ENCODE data around the gene SETD1B.

Gene SETD1B

DNA sequence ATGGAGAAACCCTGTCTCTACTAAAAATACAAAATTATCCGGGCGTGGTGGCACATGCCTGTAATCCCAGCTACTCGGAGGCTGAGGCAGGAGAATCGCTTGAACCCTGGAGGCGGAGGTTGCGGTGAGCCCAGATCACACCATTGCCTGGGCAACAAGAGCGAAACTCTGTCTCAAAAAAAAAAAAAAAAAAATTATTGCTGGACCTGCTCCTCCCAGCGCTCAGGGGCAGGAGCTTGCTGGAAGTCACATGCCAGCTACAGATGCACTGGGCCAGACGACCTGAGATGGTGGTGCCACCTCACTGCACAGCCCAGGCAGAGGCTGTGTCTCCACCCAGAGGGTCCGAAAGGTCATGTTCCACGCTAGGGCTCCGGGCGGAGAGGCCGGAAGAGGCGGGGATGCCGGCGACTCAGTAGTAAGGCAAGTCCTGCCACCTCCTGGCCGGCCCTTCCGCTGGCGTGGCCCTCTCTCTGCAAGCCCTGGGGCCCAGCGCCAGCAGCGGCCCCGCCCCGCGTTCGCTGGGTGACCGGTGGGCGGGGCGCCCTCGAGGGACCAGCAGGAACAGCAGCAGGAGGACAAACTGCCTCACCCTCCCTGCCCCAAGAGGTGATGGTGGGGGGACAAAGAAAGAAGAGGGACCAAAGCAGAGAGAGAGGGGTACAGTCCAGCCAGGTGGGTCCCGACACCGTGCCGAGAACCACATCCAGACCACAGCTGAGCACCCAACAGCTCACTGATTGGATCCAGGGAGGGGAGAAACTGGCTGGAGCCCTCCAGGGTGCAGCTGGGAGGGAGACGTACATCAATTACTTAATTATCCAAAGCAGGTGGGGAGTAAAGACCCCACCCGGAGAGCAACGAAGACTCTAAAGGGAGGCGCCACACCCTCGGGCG lies 6.7 kb upstream of the SETD1B start:
- no peak for DNase-seq

DNA sequence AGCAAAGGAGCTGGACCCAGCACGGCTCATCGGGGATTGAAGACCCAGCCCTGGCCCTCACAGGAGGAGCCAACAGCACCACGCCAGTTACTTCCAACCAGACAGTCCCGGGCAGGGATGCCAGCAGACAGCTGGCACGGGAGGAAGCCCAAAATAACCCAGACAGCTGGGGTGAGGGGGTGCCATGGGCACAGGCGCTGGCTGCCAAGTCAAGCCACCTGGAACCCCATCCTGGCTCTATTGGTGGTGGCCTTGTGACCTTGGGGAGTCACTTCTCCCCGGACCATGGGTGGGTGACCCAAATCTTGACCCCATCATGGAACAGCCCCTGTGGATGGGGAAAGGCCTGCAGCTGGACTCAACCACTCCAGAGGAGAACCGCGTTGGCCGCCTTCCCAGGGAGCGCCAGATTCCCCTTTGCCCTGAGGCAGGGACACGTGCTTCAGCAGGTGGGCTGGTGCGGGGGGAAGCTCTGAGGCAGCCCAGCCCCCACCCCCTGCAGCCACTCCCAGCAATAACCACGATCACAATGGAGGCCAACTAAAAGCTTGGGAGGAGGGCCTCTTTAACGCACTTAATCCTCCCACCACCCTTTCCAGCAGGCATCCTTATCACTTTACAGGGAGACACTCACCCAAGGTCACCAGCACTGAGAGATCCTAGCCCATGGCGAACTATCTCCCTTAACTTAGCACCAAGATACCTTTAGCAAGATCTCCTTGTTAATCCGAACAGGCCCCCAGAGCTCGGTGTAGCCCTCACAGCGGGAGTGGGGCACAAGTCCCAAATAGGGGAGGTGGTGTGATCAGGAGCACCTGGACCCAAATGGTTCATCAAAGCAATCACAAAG lies 5.6 kb upstream of the SETD1B start:
- no peak for DNase-seq

DNA sequence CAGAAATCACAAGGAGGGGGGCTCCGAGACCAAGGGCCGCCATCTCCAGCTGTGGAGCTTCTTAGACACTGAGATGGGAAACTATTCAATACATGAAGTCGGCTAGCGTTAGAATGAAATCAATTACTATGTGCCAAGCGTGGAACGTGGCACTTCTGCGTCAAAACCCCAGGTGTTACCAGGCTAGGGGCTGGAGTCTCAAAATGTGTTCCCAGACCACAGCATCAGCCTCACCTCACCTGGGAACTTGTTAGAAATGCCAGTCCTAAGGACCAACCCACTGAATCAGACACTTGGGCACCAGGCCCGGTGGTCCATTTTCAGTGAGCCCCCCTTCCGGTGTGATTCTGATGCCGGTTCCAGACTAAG lies 5.0 kb upstream of the SETD1B start:
- DNase-seq = no peak

DNA sequence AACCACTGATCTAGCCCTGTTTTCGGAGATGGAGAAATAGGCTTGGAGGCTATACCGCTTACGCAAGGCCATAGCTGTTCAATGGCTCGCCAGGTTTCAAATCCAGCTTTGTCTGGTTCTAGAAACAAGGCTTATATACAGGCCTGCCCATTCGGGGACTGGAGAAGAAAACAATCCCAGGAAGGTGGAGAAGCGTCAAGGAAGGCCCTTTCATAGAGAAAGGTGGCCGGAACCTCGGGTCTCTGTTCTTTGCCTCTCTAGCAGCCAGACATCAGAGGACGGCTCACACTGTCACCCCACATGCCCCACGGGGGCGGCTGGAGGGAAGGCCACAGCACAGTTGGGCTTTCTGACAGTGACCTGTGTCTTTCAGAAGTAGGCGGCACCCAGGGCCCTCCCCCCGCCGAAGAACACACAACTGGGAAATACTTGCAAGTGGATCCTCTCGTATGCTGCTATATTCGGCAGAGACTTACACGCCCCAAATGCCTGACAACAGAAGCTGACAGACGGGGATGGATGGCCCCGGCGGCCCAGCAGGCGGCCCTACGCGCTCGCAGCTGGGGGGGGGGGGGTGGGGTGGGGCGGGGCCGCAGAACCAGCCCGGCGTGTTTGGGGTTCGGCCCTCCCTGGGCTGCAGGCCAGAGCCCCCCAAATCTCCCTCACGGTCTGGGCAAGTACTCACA lies 4.5 kb upstream of the SETD1B start:
- DNase-seq = no peak

DNA sequence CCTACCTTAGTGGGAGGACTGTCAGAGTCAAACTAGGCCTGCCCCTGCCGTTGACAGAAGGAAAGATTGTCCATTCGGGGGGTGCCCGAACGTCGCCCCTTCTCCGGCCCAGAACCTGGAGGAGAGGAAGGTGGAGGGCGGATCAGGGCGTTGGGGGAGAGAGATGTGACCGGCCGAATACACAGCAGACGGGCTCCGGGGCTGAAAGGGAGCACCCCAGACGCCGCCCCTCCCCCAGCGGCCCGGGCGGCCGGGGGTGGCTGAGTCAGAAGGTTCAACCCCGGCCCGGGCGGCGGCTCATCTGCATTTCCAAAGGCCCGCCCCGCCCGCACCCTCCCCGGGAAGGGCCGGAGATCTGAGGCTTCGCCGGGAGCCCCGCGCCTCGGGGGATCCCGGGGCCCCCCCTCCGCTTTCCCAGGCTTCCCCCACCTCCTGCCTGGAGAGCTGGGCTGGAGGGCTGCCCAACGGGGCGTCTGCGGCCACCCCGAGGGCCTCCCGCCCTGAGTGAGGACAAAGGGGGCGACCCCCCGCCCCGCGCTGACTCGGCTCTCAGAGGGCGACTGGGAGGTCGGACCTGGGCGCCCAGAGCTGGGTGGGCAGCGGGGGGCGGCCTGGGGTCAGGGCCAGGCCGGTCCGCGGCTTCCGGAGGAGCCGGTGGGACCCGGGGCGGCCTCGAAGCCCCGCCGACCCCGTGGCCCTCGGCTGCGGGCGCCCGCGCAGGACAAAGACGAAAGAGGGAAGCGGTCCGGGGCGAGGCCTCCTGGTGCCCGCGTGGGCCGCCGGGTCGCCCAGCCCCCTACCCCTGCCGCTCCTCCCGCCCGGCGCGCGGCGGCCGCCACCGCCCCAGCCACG lies 3.7 kb upstream of the SETD1B start:
- DNase-seq = peak; percentile 70

DNA sequence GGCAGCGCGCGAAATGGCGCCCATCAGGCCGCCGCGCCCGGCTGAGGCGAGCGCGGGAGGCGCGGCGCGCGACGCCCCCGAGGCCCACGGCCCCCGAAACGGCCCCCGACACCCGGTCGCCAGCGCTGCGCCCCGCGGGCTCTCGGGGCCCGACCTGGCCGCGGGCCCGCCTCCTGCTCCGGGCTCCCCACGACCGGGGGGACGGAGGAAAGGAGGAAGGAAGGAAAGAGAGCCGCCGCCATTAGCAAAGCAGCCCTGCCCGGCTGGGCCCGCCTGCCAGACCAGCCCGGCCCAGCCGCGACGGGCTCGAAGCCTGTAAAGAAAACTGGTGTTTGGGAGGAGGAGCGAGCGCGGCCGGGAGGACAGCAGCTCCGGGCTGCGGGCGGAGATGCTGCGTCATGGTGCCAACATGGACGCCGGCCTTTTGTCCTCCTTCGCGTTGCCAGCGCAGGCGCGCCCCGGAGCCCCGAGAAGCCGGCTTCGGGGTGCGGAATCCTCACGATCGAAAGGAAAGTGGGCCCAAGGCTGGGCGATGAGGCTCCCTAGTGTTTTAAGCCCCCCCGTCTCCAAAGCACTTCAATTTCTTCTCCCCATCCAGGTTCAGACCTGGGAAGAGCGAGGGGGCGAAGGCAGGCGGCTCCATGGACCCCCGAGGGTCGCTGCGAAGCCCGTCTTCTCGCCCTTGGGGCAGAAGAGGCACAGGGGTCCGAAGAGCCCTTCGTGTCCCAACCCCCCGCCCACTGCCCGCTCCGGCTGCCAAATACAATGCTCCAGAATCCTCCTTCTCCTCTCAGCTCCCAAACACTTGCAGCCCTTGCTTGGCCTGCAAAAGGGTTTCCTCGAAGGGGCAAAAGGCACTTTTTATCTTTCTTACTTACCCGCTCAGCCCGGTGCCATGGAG lies 2.9 kb upstream of the SETD1B start:
- DNase-seq = peak; percentile 42

DNA sequence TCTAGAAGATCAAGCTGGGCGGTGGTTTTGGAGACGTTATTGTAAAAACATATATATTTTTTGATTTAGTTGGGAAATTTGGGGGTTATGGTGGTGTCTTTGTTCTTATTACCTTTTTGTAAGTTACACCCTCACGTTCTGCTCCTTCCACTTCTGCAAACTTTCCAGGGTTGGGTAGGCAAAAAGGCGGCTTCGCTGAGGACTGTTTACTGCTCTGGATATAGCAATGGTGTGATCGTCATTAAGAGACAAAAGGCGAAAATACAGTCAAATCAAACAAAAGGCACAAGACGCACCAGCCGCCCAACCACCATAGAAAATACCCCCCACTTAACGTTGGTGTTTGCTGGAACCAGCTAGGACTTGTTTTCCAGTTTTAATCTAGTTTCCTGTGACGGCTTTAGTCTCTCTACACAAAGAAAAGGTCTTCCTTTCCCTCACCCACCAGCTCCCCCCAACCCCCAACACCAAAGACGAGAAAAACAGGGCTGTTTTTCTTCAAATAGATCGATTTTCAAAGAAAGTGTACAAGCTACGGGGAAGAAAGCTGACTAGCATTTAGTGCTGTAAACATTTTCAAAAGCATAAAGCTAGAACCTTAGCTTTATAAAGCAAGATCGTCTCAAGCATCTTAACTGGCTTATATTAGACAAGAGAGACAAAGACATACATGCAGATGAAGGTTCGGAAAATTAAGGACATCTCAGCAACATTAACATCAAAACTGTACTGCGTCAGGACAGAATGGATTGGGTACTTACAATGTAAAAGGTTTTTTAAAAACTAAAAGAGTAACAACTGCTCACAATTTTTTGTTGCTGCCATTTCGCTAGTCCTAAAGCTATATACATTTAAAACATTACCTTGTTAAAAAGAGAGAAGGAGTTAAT lies 2.0 kb upstream of the SETD1B start:
- no peak for DNase-seq

DNA sequence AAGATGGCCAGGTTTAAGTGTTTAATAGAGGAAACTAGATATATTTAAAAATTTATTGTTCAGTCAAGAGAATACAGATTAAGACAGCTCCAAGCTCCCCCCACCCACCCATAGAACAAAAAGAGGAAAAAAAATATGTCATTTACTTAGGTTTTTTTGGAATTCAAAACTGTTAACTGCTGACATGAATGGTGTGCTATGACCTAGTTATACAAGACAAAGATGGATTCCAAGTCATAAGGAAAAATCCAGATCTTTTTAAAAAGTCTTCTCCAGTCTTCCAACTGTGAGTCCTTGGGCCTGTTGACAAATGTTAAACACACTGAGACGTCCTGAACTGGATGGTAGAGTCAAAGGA lies 1.3 kb upstream of the SETD1B start:
- DNase-seq = no peak

DNA sequence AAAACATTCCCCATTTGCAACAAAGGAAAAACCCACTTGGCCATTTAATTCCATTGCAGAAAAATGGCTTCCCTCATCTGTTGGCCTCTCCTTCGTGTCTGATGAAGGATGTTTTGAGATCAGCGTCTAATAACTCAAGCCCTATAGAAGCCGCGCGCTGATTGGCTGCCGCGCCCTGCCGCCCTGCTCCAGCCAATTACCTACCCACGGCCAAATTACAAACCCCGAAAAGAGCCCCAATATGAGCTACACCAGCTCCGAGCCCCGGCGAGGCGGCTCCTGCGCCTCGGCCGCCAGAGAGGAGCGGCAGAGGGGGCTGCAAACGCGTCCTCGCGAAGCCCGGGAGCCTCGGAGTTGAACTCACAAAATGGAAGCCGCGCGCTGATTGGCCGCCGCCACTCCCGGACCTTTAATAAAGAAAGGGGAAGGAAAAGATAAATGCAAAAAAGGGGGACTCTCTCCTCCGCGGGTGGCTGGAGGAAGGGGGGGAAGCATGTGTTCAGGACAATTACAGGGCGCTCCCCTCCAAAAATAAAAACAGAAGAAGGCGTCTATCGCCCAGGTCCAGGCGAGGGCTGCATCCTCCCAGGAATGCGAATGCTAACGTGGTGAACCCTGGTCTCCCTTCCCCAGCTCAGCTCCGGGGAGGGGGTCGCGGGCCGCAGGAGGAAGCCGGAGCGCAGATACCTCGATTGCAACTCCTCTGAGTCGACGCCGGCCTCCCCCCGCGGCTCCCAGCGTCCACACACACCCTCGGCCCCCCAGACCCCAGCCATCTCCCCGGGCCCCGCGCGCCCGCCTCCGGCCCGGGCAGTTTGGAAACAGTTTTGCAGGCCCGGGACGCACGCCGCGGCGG lies 738 bp upstream of the SETD1B start:
- peak; percentile 84 for DNase-seq

DNA sequence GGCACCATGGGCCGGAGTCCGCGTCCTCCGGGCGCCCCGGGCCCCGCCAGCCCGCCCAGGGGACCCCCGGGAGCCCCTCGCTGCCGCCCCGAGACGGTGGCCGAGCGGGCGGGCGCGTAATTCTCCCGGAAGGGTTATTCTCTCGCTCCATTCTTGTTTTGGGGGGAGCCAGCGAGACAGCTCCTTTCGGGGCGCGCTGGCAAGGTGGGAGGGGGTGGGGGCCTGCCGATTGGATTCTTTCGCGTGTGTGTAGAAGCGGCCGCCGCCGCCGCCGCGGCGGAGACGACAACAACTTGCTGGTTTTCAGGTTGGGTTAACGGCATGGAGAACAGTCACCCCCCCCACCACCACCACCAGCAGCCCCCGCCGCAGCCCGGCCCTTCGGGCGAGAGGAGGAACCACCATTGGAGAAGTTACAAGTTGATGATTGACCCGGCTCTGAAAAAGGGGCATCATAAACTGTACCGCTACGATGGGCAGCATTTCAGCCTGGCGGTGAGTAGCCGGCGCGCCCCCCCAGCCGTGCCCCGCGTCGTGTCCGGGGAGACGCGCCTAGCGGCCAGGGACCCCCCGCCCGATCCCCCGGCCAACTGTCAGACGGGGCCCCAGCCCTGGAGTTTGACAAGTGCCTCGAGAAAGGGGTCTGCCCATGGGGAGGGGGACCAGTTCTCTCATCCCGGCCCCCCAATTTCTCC lies 755 bp downstream of the SETD1B start:
- peak; percentile 25 for DNase-seq

DNA sequence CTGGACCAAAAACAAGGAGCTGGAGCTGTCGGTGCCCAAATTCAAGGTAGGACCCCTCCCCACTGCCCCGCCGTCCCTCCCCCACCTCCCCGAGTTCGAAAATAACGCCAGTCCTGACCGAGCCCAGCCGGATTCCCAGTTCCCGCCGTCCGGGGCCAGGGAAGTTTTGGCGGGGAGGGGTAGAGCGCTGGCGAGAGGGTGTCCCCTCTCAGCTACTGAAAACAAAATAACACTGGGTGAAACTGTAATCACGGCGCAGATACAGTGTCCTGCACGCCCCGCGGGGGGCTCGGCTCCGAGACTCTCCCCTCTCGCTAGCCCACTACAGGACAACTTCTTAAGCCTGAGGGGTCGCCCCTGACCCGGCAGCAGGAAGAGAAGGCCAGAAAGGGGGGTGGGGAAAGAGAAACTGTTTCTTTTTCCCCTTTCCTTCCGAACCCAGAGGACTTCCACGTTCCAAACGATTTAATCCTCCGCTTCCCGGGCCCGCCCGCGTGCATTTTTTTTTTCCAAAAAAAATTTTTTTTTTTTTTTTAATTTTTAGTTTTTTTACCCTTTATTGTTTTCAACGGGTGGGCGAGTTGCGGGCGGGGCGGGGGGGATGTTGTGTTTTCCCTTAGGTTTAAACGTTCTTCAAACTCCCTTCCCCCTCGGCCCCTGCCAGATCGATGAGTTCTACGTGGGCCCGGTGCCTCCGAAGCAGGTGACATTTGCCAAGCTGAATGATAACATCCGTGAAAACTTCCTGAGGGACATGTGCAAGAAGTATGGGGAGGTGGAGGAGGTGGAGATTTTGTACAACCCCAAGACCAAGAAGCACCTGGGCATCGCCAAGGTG lies 1.6 kb downstream of the SETD1B start:
- DNase-seq = no peak

DNA sequence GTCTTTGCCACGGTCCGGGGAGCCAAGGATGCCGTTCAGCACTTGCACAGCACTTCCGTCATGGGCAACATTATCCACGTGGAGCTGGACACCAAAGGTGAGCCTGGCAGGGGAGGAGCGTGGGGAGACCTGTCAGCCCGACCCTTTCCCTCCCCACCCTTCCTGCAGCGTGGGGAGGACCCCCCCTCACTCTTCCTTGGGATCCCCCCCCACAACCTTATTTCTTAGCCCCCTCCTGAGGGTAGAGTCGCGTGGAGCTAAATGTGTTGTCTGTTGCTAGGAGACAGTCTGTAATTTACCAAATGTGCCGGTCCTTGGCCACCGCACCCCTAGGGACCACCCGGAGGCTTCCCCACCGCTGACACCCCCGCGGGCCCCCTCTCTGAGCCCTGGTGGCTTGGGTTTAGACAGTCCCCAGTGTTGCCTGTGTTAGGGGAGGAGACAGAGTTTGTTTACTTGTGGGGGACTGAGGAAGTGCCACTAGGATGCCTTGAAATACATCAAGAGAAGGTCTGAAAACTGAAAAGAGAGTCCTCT lies 2.3 kb downstream of the SETD1B start:
- DNase-seq = no peak

DNA sequence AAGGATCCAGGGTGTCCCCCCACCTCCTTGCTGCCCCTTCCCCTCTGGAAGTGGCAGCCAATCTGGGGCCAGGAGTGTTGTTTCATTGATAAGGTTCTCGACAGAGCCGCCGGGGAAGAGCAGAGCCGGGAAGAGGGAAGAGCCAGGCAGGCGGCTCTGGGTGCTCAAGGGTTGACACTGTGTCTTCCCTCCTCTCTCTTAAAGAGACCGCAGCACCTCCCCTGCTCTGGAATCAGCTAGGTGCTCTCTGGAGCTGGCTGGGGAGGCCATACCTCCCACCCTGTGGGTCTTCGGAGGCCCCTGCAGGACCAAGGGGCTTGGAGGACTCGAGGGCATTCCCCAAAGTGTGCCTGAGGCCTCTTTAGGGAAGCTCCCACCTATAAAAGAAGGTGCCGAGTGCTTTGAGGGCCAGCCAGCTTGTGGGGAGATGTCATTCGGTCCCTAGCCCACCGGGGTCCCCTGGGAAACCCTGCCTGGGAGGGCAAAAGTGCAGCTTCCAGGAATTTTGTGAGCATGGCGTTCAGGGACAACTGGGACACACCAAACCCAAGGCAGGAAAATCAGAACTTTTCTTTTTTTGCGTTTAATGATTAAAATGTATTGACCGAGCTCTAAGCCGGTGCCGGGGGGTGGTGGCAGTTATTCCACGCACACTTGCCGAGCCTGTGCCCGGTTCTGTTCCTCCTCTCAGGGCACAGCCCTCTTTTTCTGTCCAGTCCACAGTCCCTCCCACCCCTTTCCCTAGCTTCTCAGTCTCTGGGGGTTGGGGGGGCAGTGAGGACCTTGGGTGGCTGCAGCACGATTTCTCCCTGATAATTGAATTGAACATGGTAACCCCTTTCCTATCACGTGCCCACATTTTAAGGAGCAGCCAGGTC lies 3.0 kb downstream of the SETD1B start:
- no peak for DNase-seq

DNA sequence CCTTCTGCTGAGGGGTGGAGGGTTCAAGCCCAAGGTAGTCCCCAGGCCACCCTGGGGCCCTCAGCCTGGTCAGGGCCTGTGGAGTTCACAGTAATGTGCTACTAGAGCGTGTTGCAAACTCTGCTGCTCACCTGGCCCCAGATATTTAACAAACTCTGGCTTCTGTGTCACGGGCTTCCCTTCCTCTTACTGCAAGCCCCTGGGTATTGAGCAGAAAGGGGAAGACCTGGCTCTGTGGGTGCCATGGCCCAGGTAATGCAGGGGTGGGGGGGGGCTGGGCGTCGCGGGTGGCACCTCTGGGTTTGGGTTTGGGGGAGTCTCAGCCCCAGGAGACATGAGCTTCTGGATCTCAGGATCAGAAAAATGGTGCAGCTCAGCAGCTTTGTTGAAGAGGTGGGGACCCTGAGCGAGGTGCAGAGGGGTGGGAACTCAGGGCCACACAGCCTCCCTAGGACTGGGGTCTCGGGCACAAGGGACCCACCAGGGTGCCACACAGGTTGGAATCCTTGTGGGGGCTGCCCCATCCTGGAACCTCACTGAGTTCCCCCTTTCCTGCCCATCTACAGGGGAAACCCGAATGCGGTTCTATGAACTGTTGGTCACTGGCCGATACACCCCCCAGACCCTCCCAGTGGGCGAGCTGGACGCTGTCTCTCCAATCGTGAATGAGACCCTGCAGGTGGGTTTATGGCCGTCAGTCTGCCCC lies 4.0 kb downstream of the SETD1B start:
- DNase-seq = no peak

DNA sequence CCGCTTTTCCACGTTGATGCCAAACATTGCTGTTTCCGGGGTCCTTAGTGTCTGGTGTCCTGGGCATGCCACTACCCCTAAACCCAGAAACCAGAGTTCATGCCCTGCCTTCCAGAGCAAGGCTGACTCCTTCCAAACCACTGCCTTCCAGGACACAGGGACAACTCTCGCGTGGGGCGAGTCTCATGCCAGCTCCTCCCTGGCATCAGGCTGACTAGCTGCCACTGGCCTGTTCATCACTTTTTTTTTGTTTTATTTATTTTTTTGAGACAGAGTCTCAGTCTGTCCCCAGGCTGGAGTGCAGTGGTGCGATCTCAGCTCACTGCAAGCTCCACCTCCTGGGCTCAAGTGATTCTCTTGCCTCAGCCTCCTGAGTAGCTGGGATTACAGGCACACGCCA lies 4.8 kb downstream of the SETD1B start:
- no peak for DNase-seq

DNA sequence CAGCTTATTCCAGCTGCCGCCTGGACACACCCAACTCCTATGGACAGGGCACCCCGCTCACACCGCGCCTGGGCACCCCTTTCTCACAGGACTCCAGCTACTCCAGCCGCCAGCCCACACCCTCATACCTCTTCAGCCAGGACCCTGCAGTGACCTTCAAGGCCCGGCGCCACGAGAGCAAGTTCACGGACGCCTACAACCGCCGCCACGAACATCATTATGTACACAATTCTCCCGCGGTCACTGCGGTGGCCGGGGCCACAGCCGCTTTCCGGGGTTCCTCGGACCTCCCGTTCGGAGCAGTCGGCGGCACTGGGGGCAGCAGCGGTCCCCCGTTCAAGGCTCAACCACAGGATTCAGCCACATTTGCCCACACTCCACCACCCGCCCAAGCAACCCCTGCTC lies 5.9 kb downstream of the SETD1B start:
- DNase-seq = no peak

Measured in NK-92 treated with Interleukin-12 subunit alpha and Interleukin-12 subunit beta, amount 100 ng/mL, for 24 hours (cell line).